Stimulated activated CD4-positive, alpha-beta T cell treated with anti-CD3 and anti-CD28 coated beads, Interleukin-15, amount 100 ng/mL, for 48 hours (primary cell): Measurements from ENCODE around the gene CDK5RAP2.
A peak's percentile ranks its signal among the peaks of the same experiment; 100 is the strongest.

Source experiments
- DNase-seq, 2 donors: peaks; one replicate each; pipeline ENCODE4 v3.0.0-alpha.2; 2020; ENCODE audit warnings: low read depth in 2 of 2

The CDK5RAP2 gene

GRCh38 chr9:120399940-120400339 is 180.0 kb downstream of the CDK5RAP2 start:
- no peak for DNase-seq

GRCh38 chr9:120398286-120398685 is 181.7 kb downstream of the CDK5RAP2 start:
- no peak for DNase-seq

GRCh38 chr9:120397453-120397852 is 182.5 kb downstream of the CDK5RAP2 start:
- DNase-seq: no peak

GRCh38 chr9:120396931-120397330 is 183.0 kb downstream of the CDK5RAP2 start:
- DNase-seq: no peak

GRCh38 chr9:120396418-120396817 is 183.5 kb downstream of the CDK5RAP2 start:
- DNase-seq: no peak

- DNase-seq: no peak
Observed at GRCh38 chr9:120395376-120395775, 184.6 kb downstream of the CDK5RAP2 start.

GRCh38 chr9:120394058-120394669 is 185.8 kb downstream of the CDK5RAP2 start:
- peak; percentile 39 to 49 for DNase-seq

GRCh38 chr9:120393386-120394057 is 186.4 kb downstream of the CDK5RAP2 start:
- DNase-seq: no peak

- no peak for DNase-seq
Observed at GRCh38 chr9:120392711-120393110, 187.3 kb downstream of the CDK5RAP2 start.

GRCh38 chr9:120392245-120392644 is 187.7 kb downstream of the CDK5RAP2 start:
- no peak for DNase-seq

- no peak for DNase-seq
Observed at GRCh38 chr9:120391691-120392090, 188.3 kb downstream of the CDK5RAP2 start.

- no peak for DNase-seq
Observed at GRCh38 chr9:120390637-120391190, 189.3 kb downstream of the CDK5RAP2 start.

GRCh38 chr9:120389867-120390266 is 190.1 kb downstream of the CDK5RAP2 start:
- DNase-seq: no peak

- DNase-seq: no peak
Observed at GRCh38 chr9:120389300-120389699, 190.7 kb downstream of the CDK5RAP2 start.

GRCh38 chr9:120388003-120388855 is 191.7 kb downstream of the CDK5RAP2 start:
- no peak for DNase-seq

GRCh38 chr9:120387257-120388002 is 192.5 kb downstream of the CDK5RAP2 start:
- DNase-seq: no peak

- no peak for DNase-seq
Observed at GRCh38 chr9:120386390-120387131, 193.4 kb downstream of the CDK5RAP2 start.

GRCh38 chr9:120385606-120386389 is 194.2 kb downstream of the CDK5RAP2 start:
- no peak for DNase-seq

GRCh38 chr9:120384925-120385272 is 195.1 kb downstream of the CDK5RAP2 start:
- no peak for DNase-seq
